ENCODE results near the gene OCA2.
"Not testable (repeated sequence)": the region's sequence is repeated elsewhere in the genome, so short reads cannot be mapped to it uniquely, and the experiment has no call there.

Gene OCA2

DNA sequence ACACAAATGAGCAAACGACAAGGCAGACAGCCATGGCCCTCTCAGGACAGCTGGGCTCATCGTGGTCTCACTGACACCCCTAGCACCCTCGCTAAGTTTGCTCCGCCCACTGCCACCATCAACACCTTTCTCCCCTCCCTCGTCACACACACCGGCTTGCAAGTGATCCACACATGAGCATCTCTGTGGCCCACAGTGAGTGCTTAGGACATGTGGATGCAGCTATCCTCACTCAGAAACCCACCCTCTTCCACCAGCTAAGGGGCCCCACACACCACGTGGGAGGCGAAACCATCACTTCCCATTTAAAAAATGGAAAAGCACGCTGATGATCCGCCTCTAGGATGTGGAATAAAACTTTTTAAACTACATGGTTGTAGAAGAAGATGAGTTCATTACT, 105.6 kb downstream of the OCA2 start:
- no peak for DNase-seq

GRCh38 chr15:27990521-27991515, 108.3 kb downstream of the OCA2 start:
- peak; percentile 5 for DNase-seq

GRCh38 chr15:27989838-27990237, 109.3 kb downstream of the OCA2 start:
- no peak for DNase-seq

DNA sequence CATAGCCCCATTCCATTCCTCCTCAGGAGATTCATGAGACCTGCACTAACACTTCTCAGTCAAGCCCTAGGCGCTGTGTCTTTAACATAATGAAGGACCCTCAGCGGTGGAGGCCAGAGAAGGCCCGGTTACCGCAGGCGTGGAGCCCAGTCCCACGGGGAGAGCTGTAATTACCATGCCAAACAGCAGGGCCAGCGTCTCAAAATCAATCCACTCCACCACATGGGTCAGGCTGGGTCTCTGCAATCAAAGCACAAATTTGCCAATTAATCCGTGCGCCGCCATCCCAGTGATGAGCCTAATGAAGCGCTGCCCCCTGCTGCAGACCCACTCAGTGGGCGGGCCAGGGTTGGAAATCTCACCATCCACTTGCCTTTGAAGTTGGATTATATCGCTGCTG, 109.7 kb downstream of the OCA2 start:
- DNase-seq: no peak

DNA sequence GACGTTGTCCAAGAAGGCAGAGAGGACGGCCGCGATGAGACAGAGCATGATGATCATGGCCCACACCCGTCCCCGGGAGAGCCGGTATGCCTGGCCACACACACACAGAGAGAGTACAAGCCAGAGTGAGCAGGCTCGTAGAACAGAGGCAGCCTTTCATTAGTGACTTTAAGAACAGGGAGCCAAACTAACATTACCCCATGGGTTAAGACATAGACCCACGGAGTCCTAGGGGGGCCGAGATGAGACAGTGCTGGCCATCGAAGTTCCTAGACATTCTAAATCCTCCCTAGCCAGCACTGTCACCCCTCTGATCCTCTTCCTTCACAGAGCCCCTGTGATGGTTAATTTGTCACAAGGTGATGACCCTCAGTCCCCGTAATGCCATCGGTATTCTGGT, 114.0 kb downstream of the OCA2 start:
- DNase-seq: no peak

GRCh38 chr15:27983496-27983895, 115.6 kb downstream of the OCA2 start:
- DNase-seq: no peak

DNA sequence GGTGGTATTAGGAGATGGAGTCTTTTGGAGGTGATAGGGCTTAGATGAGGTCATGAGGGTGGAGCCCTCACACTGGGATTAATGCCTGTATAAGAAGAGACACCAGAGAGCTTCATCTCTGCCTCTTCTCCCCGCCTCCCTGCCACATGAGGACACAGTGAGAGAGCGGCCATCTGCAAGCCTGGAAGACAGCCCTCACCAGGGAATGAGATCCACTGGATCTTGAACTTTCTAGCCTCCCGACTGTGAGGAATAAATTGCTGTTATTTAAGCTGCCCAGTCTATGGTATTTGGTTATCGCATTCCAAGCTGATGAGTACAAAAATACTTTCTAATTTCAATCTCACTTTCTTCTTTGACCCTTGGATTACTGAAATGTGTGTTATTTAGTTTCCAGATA, 121.4 kb downstream of the OCA2 start:
- no peak for DNase-seq

GRCh38 chr15:27973886-27974285, 125.2 kb downstream of the OCA2 start:
- DNase-seq: no peak

- DNase-seq: no peak
Observed at GRCh38 chr15:27970661-27971392, 128.3 kb downstream of the OCA2 start.

- DNase-seq: no peak
Observed at GRCh38 chr15:27967541-27967940, 131.6 kb downstream of the OCA2 start.

GRCh38 chr15:27965546-27965945, 133.6 kb downstream of the OCA2 start:
- no peak for DNase-seq

DNA sequence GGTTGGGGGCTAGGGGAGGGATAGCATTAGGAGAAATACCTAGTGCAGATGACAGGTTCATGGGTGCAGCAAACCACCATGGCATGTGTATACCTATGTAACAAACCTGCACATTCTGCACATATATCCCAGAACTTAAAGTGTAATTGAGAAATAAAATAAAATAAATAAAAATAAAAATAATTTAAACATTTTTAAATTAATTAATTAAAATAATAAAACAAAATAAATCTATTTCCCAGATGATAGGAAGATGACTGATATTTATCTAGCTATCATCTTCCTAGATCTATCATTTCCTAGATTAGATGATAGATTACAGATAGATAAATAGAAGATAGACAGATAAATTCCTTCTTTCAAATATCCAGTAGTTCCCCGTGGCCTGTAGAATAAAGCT, 137.3 kb downstream of the OCA2 start:
- DNase-seq: no peak

DNA sequence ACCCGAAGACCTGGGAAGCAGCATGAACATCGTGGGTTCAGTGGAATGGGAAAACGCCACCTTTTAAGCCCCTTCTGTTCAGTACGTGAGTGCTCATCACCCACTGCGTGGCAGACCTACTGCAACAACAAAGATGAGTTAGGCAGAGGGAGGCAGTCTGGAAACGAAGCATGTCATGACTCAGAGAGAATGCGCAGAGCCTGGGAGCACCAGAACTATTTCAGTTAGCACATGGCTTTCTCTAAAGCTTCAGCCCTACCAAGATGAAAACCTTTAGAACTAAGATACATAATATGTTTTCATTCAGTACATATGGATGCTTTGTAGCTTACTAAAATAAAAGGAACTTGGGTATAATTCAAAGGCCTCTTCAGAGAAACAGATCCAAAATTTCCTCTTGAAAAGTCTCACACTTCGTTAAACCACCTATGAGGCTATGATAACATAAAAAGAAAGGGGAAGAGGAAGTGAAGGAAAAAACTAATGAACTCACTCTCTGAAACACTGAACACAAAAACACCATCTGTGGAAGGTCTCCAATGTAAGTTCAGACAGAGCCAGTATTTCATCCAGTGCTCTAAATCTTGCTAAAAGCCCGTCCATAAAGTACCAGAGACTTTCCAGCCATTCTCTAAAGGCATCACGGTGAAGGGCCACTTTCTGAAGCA, 140.1 kb downstream of the OCA2 start:
- no peak for DNase-seq

GRCh38 chr15:27956285-27956684, 142.8 kb downstream of the OCA2 start:
- DNase-seq: no peak

GRCh38 chr15:27955087-27955486, 144.0 kb downstream of the OCA2 start:
- no peak for DNase-seq

- DNase-seq: not testable (repeated sequence)
Observed at GRCh38 chr15:27952593-27952992, 146.5 kb downstream of the OCA2 start.

GRCh38 chr15:27951191-27951890, 147.8 kb downstream of the OCA2 start:
- DNase-seq: no peak

- no peak for DNase-seq
Observed at GRCh38 chr15:27949089-27949488, 150.0 kb downstream of the OCA2 start.

GRCh38 chr15:27939246-27939645, 159.9 kb downstream of the OCA2 start:
- no peak for DNase-seq

- DNase-seq: no peak
Observed at GRCh38 chr15:27937851-27938250, 161.3 kb downstream of the OCA2 start.

GRCh38 chr15:27936164-27936563, 163.0 kb downstream of the OCA2 start:
- DNase-seq: no peak

DNA sequence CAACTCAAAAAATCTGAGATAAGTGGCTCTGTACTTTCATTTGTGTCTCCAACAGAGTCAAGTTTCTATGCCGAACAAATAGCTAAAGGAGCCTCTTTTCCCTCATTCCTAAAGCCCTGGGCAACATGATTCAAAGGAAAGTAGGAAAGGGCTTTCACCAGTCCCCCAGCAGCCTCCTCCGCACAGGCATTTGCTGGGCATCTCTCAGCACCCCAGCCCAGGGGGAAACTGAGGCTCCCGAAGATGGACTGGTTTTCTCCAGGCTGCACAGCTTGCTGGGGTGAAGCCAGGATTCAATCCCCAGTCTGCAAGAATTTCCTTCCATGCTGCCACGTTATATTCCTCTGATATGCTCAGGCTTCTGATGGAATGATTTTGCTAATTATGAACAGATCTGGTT, 163.8 kb downstream of the OCA2 start:
- no peak for DNase-seq

DNA sequence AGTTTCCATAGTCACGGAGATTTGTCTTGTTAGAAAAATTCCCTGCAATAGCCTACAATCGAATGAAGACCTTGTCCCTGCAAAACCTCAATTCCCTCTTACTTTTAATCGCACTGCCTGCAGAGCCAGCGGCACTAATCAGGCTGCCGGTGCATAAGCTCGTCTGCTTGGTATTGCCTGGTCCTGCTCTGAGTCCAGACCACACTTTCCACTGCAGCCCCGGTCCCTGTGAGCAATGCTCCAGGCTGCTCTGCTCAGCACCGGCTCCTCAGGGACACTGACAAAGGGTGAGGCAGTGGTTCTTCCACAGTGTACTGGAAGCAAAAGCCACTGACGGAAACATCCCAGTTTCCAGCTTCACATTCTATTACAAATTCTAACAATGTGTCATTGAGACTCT, 164.3 kb downstream of the OCA2 start:
- no peak for DNase-seq
